ENCODE results near the gene PAXIP1.

PAXIP1 gene

DNA sequence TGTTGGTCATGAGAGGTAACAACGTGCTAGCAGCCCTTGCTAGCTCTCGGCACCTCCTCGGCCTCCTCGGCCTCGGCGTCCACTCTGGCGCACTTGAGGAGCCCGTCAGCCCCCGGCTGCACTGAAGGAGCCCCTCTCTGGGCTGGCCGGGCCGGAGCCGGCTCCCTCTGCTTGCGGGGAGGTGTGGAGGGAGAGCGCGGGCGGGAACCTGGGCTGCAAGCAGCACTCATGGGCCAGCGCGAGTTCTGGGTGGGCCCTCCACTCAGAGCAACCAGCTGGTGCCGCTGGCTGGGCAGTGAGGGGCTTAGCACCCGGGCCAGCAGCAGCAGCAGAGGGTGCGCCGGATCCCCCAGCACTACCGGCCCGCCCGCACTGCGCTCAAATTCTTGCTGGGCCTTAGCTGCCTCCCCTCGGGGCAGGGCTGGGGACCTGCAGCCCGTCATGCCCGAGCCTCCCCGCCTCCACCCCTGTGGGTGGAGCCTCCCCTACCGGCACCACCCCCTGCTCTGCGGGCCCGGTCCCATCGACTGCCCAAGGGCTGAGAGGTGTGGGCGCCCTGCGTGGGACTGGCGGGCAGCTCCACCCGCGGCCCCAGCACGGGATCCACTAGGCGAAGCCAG, 96.1 kb downstream of the PAXIP1 start:
- Histone ChIP-seq H3K4me1 (ENCODE audit: insufficient read depth, low read length) (no peaks in the 10 kb centered on the region), H3K9me3 (ENCODE audit: control insufficient read depth, insufficient read depth, low read length) (peaks cover 3% of the 10 kb centered on the region; the same call in 1 of the 2 replicates), H3K36me3 (ENCODE audit: insufficient read depth, low read length) (no peaks in the 10 kb centered on the region), H3K9ac (ENCODE audit: low read depth, low read length) (no peak overlapping the region)

DNA sequence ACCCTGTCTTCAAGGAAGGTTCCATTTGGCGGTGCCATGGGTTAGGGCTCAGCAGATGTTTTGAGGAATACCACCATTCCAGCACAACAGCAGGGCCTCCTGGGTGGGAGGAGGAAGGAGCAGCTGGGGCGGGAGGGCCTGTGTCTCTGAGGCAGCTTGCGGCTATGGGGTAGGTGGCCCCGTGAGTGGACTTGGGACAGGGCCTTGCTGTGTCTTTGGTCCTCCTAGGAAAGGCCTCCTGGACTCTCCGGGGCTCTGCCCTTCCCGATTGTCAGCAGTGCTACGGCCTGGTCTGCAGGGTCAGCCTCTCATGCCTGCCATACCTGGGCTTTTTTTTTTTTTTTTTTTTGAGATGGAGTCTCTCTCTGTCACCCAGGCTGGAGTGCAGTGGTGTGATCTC, 96.7 kb downstream of the PAXIP1 start:
- Histone ChIP-seq H3K4me1 (ENCODE audit: insufficient read depth, low read length) (no peaks in the 10 kb centered on the region), H3K9ac (ENCODE audit: low read depth, low read length) (no peak overlapping the region), H3K9me3 (ENCODE audit: control insufficient read depth, insufficient read depth, low read length) (peaks cover 3% of the 10 kb centered on the region; the same call in 1 of the 2 replicates), H3K36me3 (ENCODE audit: insufficient read depth, low read length) (no peaks in the 10 kb centered on the region)

DNA sequence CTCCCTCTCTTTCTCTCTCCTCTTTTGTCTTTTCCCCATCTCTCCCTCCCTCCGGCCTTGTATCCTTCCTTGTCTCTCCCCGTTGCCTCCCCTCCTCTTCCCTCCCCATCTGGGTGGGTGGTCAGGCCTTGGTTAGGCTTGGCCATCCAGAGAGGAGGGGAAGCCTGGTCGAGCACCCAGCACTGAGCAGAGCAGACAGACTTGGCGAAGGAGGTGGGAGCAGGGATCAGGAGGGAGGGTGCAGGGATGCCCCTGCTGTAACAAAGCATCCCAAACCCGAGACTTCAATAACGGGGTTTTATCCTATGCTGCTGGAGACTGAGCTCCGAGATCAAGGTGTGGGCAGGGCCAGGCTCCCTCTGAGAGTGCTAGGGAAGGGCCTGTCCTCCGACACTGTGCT, 97.3 kb downstream of the PAXIP1 start:
- H3K4me1 ChIP-seq (ENCODE audit: insufficient read depth, low read length), result no peaks in the 10 kb centered on the region
- H3K9me3 ChIP-seq (ENCODE audit: control insufficient read depth, insufficient read depth, low read length), result peaks cover 3% of the 10 kb centered on the region; the same call in 1 of the 2 replicates
- no peak overlapping the region for H3K9ac ChIP-seq (ENCODE audit: low read depth, low read length)
- no peaks in the 10 kb centered on the region for H3K36me3 ChIP-seq (ENCODE audit: insufficient read depth, low read length)

DNA sequence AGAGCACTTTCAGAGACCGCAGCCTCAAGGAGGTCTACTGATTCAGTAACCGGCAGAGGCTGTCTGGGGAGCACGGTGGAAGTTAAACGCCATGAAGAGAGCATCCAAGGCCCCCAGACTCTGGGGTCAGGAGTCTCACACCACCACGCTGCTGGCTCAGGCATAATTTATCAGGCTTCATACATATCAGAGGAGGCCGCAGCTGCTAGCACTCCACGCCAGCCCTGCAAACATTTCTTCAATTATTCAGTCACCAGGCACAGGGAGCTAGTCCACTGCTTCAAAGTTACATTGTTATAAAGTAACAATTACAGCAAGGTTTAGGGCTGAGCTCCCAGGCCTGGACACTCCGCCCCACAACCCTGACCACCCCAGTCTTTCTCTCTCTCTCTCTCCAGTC, 97.8 kb downstream of the PAXIP1 start:
- Histone ChIP-seq H3K9me3 (ENCODE audit: control insufficient read depth, insufficient read depth, low read length) (peaks cover 3% of the 10 kb centered on the region; the same call in 1 of the 2 replicates), H3K36me3 (ENCODE audit: insufficient read depth, low read length) (no peaks in the 10 kb centered on the region), H3K4me1 (ENCODE audit: insufficient read depth, low read length) (no peaks in the 10 kb centered on the region), H3K9ac (ENCODE audit: low read depth, low read length) (no peak overlapping the region)

DNA sequence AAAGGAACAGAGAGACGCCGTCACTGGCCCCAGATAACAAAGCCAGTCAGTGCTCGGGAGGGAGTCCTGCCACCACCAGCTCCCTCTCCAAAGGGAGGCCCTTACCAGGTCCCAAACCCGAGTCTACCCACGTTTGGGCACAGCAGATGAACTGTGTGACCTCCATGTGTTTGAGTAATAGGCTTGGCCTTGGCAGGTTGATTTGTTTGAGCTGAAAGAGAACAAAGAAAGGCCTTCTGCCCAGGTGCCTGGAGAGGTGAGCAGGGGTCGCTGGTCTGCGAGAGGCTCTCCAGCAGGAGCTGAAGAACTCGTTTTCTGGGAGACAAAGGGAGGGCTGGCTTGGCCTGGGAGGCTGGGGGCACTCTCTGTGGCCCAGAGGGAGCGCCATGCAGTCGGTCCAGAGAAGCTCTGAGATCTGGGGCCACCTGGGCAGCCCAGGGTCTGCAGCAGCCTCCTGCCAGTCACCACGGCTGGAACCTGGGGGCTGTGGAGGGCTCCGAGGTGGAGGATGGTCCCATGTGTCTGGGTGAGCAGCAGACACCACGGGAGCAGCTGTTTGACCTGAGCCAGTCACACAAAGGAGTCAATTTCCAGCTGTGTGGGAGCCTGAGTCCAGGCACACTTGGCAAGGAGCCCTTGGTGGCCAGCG, 99.7 kb downstream of the PAXIP1 start:
- Histone ChIP-seq H3K9ac (ENCODE audit: low read depth, low read length) (no peak overlapping the region), H3K4me1 (ENCODE audit: insufficient read depth, low read length) (no peaks in the 10 kb centered on the region)

DNA sequence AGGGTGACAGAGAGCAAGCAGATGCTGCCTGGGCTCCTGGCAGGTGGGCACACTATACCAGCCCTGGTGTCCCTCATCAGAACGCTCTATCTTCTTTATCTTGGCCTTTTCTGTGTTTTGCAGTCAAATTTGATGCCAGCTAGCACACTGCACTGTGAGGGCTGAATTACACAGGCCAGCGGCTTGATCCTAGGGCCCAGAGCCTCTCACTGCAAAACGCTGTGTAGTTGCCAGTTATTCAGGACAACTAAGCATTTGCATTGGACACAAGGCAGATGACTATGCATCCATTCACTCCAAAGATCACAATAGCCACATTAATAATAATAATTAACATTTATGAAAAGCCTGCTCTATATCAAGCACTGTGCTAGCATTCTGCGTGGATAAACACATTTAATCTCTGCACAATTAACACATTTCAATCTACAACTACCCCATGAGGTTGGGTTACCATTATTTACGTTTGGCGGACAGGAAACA, 100.3 kb downstream of the PAXIP1 start:
- Histone ChIP-seq H3K36me3 (ENCODE audit: insufficient read depth, low read length) (no peaks in the 10 kb centered on the region), H3K9ac (ENCODE audit: low read depth, low read length) (no peak overlapping the region), H3K4me1 (ENCODE audit: insufficient read depth, low read length) (no peaks in the 10 kb centered on the region), H3K9me3 (ENCODE audit: control insufficient read depth, insufficient read depth, low read length) (peaks cover 3% of the 10 kb centered on the region; the same call in 1 of the 2 replicates)

More for the DNA sequence above, 99.7 kb downstream of the PAXIP1 start:
- H3K9me3 ChIP-seq (ENCODE audit: control insufficient read depth, insufficient read depth, low read length), result peaks cover 3% of the 10 kb centered on the region; the same call in 1 of the 2 replicates
- no peaks in the 10 kb centered on the region for H3K36me3 ChIP-seq (ENCODE audit: insufficient read depth, low read length)

DNA sequence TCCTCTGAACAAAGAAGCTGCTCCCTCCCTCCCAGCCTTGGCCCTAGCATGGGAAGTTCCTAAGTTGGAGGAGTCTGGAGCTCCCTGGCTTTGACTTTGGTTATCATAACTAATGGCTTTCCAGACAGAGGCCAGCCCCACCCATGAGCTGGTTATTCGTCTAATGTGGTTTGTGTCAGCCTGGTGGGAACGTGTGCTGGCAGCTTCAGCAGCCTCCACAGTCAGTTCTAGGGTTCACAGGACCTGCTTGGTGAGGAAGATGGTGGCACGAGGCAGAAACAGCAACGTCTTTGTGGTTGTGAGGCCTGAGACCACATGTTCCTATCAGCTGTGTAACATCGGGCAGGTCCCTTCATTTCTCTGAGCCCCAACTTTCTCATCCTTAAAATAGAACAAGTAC, 103.1 kb downstream of the PAXIP1 start:
- H3K9ac ChIP-seq (ENCODE audit: low read depth, low read length), result no peak overlapping the region
- no peaks in the 10 kb centered on the region for H3K4me1 ChIP-seq (ENCODE audit: insufficient read depth, low read length)
- no peaks in the 10 kb centered on the region for H3K9me3 ChIP-seq (ENCODE audit: control insufficient read depth, insufficient read depth, low read length)
- H3K36me3 ChIP-seq (ENCODE audit: insufficient read depth, low read length), result no peaks in the 10 kb centered on the region

DNA sequence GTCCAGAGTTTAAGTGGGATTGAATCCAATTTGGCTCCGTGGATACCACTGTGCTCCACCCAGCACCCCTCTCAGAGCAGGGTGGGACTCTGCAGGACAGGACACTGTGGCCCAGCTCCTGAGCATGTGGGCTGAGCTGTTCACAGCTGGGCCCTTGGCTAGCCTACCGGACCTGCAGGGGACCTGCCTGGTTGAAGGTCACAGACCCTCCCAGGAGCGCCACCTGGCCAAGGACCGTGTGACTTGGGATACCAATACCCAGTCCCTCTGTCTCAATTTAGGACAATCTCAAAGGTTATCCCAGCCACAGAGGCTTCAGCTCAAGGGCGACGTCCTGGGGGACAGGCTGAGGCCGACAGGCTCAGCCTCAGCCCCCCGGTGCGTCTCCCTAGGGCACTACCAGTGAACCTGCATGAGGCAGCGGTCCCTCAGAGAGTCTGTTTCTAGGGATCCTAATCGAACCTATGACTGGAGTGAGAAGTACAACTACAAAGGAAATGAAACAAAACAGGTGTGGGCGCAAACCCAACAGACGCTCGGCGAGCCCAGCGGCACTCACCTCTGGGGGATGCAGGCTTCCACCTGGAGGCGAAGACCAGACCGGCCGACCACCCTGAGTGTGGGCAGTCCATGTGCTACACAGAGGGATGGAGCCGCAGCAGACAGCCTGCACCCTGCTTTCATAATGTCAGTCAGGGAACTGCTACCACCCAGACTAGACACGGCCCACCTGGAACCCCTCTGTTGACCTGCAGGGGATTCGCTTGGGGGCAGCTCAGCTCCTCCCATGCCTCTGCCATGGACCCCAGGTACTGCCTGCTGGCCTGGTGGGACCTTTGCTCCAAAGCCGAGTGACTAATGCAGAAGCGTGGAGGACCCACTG, 103.7 kb downstream of the PAXIP1 start:
- no peak overlapping the region for H3K9ac ChIP-seq (ENCODE audit: low read depth, low read length)
- no peaks in the 10 kb centered on the region for H3K36me3 ChIP-seq (ENCODE audit: insufficient read depth, low read length)
- no peaks in the 10 kb centered on the region for H3K9me3 ChIP-seq (ENCODE audit: control insufficient read depth, insufficient read depth, low read length)
- no peaks in the 10 kb centered on the region for H3K4me1 ChIP-seq (ENCODE audit: insufficient read depth, low read length)

DNA sequence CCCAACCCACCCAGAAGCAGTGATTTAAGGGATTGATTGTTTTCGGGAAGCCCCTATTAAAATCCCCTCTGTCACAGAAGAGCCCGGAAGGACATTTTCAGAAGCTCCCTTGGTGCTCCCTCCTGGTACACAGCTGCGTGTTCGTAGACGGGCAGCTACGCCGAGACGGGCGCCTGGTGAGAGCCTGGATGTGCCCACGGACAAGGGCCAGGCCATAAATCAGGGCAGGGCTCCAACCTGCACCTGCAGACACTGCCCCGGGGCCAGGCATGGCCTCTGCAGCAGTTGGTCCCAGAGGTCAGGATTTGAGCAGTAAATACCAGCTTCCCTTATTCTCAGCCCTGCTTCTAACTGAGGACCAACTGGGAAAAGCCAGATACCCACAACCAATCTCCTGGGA, 106.8 kb downstream of the PAXIP1 start:
- Histone ChIP-seq H3K9ac (ENCODE audit: low read depth, low read length) (no peak overlapping the region), H3K36me3 (ENCODE audit: insufficient read depth, low read length) (no peaks in the 10 kb centered on the region), H3K4me1 (ENCODE audit: insufficient read depth, low read length) (peaks cover 4% of the 10 kb centered on the region; the same call in 1 of the 2 replicates), H3K9me3 (ENCODE audit: control insufficient read depth, insufficient read depth, low read length) (no peaks in the 10 kb centered on the region)
